Measurements from ENCODE around the gene PRKCZ. TPM values are rescaled to one million over a fixed set of nuclear protein-coding genes. Genes with fewer than 3 reads are reported as not detected.
A peak's percentile ranks its signal among the peaks of the same experiment; 100 is the strongest.

The PRKCZ gene
- total and polyA plus RNA-seq, 9 of the 15 experiments (the other 6 are each of a cell fraction or from before 2014, with no cell fraction given), result 0.07 to 3.1 (median 1.3) TPM

- 13% methylated on average over 9 of the region's 10 CpGs for WGBS (ENCODE audit: insufficient coverage, low coverage, missing lambda C conversion rate)
- H3K4me1 ChIP-seq (replicated peaks in 1 of 2; ENCODE audit: control insufficient read depth in 2 of 2, insufficient read depth in 2 of 2, low read length in 2 of 2), result peaks cover 0 to 24% of the 10 kb centered on the region in 2 experiments; a peak in 2 of 5 replicates
- DNase-seq (ENCODE audit: extremely low read depth in 1 of 4, low spot score in 3 of 4), result no peak
- no peaks in the 10 kb centered on the region for H4K20me1 ChIP-seq (replicated peaks; ENCODE audit: control insufficient read depth, insufficient read depth, low read length)
- TF ChIP-seq ZSCAN29 (IDR thresholded peaks at IDR 0.05), result no peak
- no peak overlapping the region; a peak in 2 of 4 replicates for H3K9ac ChIP-seq (ENCODE audit: insufficient read depth in 1 of 2, low read depth in 2 of 2, low read length in 2 of 2)
- peaks cover 51 to 92% of the 10 kb centered on the region in 2 experiments for H3K27me3 ChIP-seq (ENCODE audit: control insufficient read depth in 2 of 2, insufficient read depth in 2 of 2, low read length in 2 of 2)
- BruUV-seq (replicated peaks), result no TSS peak
- CTCF ChIA-PET (ENCODE audit: low intra/inter-chr PET ratio), result no interaction called here
- ATAC-seq, result no peak
- H3K9me1 ChIP-seq (ENCODE audit: control insufficient read depth, insufficient read depth, low read length), result no peaks in the 10 kb centered on the region
- H3K79me2 ChIP-seq (ENCODE audit: control insufficient read depth, insufficient read depth, low read length), result no peaks in the 10 kb centered on the region
- POLR2A ChIA-PET, result interaction anchor here (0.7 to 2.3 kb wide), 3 partner anchors 9 to 39 kb away, joined by 3 to 5 read pairs (median 4); no protein-coding TSS in a partner anchor
- FAIRE-seq, result no peak
- no peak overlapping the region for H2AFZ ChIP-seq (ENCODE audit: low read depth, low read length)
- in situ Hi-C loops (cut with MboI), result no loop called here
- no peaks in the 10 kb centered on the region for H3K36me3 ChIP-seq (ENCODE audit: control insufficient read depth, insufficient read depth, low read length)
- intact Hi-C loops (cut with micrococcal nuclease), result no loop called here
- H3K9me3 ChIP-seq (replicated peaks; ENCODE audit: control insufficient read depth, insufficient read depth, low read depth, low read length), result peaks cover 10% of the 10 kb centered on the region
- H3K4me2 ChIP-seq (ENCODE audit: insufficient read depth, low read length), result no peak overlapping the region
- no peak overlapping the region for H3K27ac ChIP-seq (ENCODE audit: extremely low read depth, low read depth, low read length)
- no peak overlapping the region for H3K4me3 ChIP-seq
These were observed 116.5 kb downstream of the PRKCZ start for GRCh38 chr1:2166695-2167094.

- Histone ChIP-seq H3K27ac (ENCODE audit: extremely low read depth, low read depth, low read length) (no peak overlapping the region), H3K79me2 (ENCODE audit: control insufficient read depth, insufficient read depth, low read length) (no peaks in the 10 kb centered on the region), H3K9ac (ENCODE audit: insufficient read depth in 1 of 2, low read depth in 2 of 2, low read length in 2 of 2) (peak overlapping the region in 1 of 2 experiments; percentile 79; a peak in 1 of 4 replicates), H3K27me3 (ENCODE audit: control insufficient read depth in 2 of 2, insufficient read depth in 2 of 2, low read length in 2 of 2) (peaks cover 56 to 93% of the 10 kb centered on the region in 2 experiments), H3K4me1 (replicated peaks in 1 of 2; ENCODE audit: control insufficient read depth in 2 of 2, insufficient read depth in 2 of 2, low read length in 2 of 2) (peaks cover 0 to 37% of the 10 kb centered on the region in 2 experiments; a peak in 2 of 5 replicates), H3K4me2 (ENCODE audit: insufficient read depth, low read length) (no peak overlapping the region), H3K9me1 (ENCODE audit: control insufficient read depth, insufficient read depth, low read length) (no peaks in the 10 kb centered on the region), H3K9me3 (replicated peaks; ENCODE audit: control insufficient read depth, insufficient read depth, low read depth, low read length) (peaks cover 10% of the 10 kb centered on the region), H3K36me3 (ENCODE audit: control insufficient read depth, insufficient read depth, low read length) (no peaks in the 10 kb centered on the region), H3K4me3 (no peak overlapping the region), H2AFZ (ENCODE audit: low read depth, low read length) (peak overlapping the region; percentile 24), H4K20me1 (replicated peaks; ENCODE audit: control insufficient read depth, insufficient read depth, low read length) (no peaks in the 10 kb centered on the region; the same call in 1 of the 2 replicates)
- no TSS peak for BruUV-seq (replicated peaks)
- in situ Hi-C loops (cut with MboI) (no loop called here), intact Hi-C loops (cut with micrococcal nuclease) (no loop called here)
- ATAC-seq, result no peak
- no peak for DNase-seq (ENCODE audit: extremely low read depth in 1 of 4, low spot score in 3 of 4)
- POLR2A ChIA-PET, result interaction anchor here (0.6 to 2.3 kb wide), 5 partner anchors 8 to 240 kb away, joined by 3 to 5 read pairs (median 3); no protein-coding TSS in a partner anchor
- no peak for FAIRE-seq
- CTCF ChIA-PET (ENCODE audit: low intra/inter-chr PET ratio), result no interaction called here
- WGBS (ENCODE audit: insufficient coverage, low coverage, missing lambda C conversion rate), result 19% methylated on average over 13 of the region's 13 CpGs
- TF ChIP-seq DACH1 (IDR thresholded peaks at IDR 0.05; ENCODE audit: partially characterized antibody) (no peak), ZBTB40 (IDR thresholded peaks at IDR 0.05) (peak; percentile 97), ZBTB40 (CRISPR knock-in tag; IDR thresholded peaks at IDR 0.05) (peak; percentile 93), PTRF (tag; IDR thresholded peaks at IDR 0.05) (no peak)
These were observed 117.9 kb downstream of the PRKCZ start for GRCh38 chr1:2168090-2168489.
